A172 (cell line): ENCODE data around the gene GATA2. TPM values are rescaled to one million over a fixed set of nuclear protein-coding genes. Genes with fewer than 3 reads are reported as not detected.

Experiments used
- DNase-seq: peaks from one replicate; pipeline ENCODE4 v3.0.0-alpha.2; 2015; ENCODE audit warnings: low spot score
- total RNA-seq: library from RNA; depleted of rRNA; stranded (reverse); fragments of >200 nt; shearing (Covaris generic); gene quantifications from 2 replicates; pipeline ENCODE4 v1.2.3, GENCODE V29; 2014

Gene GATA2
- total RNA-seq, 1 experiment from 2014 or later: 8.4 TPM

DNA sequence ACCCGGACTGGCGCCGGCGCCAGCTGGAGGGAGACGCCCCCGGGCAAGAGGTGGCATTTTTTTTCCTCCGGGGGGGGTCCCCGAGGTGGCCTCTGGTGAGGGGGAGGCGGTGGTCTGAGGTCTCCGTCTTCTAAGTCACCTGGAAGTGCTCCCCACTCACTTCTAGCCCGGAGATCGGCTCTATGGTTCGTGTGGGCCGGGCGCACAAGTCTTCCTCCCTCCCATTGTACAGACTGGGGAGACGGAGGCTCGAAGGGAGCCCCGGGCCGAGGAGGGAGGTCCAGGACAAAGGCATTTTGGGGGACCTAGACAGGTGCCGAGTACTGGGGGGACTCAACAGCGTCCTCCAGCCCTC is 4.4 kb downstream of the GATA2 start:
- no peak for DNase-seq

DNA sequence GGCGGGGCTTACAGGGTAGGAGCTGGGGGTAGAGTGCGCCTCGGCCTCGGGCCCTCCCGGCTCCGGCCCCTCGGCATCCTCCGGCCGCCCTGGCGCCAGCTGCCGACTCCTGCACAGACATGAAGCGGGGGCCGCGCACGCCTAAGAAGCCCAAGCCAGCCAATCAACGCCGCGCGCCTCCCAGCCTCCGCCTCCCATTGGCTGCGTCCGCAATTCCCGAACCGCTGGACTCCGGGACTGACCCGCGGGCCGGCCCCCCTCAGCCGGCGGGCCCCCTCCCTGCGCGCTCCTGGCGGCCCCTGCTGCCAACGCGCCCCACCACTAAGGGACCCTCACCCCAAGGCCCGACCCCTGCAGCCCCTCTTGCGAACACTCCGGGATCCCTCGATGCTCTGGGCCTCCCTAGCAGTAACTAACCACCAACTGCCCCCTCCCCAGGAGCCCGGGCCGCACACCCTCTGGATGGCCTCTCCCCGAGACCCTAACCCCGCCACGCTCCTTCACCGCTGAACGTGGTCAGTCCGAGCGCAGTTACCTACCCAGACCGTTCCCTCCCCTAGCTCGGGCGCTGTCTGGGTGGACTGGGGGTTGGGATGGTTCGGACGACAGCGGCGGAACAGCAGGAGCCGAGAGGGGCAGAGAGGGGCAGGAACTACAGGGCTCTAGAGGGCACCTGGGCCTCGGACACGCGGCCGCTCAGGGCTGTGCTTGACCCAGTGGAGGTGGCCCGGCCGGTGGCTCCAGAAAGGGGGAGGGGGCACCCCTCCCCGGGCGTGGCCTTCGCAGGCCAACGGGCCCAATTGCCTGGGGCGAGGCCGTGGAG is 5.0 kb downstream of the GATA2 start:
- peak; percentile 75 for DNase-seq

DNA sequence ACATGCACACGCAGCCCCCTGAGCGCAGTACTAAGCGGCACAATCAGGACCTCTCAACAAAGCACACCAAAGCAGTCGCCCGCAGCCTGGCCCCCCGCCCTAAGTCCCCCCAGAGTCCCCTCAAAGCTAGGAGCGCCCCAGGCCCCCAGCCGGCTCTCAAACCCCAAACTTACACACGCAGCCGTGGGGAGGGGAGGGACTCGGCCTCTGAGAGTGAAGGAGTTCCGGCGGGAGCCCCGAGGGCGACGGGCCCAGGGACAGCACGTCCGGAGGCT is 5.5 kb downstream of the GATA2 start:
- DNase-seq: no peak

DNA sequence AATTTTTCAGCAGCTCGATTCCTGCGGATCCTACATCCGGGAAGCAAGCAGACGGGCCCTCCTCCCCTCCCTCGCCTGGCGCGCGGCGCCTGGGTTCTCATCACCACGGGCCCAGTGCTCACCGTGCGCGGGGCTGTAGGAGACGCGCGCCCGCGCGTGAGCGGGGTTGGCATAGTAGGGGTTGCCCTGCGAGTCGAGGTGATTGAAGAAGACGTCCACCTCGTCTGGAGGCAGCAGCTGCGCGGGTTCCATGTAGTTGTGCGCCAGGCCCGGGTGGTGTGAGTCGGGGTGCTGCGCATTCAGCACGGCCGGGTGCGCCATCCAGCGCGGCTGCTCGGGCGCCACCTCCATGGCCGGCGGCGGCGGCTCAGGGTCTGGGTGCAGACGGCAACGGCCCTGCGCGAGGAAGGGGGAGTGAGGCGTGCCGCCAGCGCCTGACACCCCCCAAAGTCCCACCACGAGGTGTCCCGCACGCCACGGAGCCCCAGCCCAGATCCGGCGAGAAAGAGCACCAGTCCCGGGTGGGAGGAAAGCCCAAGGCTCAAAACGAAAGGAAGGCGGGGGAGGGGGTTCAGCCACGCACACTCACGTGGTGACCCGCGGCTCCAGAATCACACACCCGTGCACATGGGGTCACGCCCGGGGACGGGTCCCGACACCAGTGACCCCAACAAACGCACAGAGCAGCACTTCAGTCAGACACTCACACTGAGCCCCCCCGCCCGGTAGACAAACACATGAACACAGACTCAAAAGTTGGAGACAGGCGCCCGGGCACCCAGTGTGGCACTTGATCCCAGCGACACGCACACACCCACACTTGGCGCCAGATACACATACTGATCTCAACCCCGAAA is 6.1 kb downstream of the GATA2 start:
- DNase-seq: no peak

DNA sequence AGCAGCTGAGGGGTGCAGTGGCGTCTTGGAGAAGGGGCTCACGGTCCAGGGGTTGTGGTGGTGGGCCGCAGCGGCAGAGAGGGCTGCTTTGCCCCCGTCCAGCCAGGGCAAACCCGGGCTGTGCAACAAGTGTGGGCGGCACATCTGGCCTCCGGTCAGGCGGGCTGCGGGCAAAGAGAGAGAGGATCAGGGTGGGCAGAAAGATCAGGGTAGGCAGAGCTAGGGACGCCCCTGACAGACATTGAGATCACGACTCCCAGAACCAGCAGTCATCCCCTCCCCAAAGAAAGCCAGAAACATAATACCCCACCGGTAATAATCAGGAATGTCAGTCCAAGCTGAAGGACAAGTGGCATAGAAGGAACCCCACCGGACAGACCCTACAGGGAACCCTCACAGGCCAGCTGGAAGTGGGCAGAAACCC is 6.8 kb downstream of the GATA2 start:
- no peak for DNase-seq

DNA sequence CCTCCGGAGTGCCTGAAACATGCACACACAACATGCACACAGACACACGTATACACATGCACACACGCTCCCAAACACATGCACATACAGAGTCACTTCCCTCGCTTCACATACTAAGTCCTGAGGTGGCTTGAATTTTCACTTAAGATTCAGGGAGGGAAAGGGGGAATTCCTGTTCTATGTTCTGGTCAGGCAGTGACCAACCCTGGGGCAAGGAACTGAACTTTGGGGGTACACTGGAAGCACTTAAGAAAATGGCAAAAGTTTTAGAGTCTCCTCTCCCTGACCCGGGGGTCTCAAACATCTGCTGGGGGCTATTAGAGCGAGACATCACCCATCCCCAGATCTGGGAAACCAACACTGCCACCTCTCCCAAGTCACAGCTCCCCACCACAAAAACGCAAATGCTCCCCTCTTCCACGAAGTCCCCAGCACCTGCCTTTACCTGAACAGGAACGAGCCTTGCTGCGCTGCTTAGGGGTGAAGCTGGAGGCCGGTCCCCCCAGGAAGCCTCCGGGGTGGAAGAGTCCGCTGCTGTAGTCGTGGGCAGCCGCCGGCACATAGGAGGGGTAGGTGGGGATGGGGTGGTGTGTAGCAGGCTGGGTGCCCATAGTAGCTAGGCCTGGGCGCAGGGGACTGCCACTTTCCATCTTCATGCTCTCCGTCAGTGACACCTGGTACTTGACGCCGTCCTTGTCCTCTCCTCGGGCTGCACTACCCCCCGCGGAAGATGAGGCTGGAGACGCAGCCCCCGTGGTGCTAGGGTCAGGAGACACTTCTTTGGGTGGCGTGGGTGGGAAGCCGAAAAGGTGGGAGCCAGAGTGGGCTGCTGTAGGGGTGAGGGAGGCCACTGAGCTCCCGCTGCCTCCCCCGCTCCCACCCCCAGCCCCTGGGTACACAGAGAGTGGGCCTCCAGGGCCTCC is 7.5 kb downstream of the GATA2 start:
- DNase-seq: no peak

DNA sequence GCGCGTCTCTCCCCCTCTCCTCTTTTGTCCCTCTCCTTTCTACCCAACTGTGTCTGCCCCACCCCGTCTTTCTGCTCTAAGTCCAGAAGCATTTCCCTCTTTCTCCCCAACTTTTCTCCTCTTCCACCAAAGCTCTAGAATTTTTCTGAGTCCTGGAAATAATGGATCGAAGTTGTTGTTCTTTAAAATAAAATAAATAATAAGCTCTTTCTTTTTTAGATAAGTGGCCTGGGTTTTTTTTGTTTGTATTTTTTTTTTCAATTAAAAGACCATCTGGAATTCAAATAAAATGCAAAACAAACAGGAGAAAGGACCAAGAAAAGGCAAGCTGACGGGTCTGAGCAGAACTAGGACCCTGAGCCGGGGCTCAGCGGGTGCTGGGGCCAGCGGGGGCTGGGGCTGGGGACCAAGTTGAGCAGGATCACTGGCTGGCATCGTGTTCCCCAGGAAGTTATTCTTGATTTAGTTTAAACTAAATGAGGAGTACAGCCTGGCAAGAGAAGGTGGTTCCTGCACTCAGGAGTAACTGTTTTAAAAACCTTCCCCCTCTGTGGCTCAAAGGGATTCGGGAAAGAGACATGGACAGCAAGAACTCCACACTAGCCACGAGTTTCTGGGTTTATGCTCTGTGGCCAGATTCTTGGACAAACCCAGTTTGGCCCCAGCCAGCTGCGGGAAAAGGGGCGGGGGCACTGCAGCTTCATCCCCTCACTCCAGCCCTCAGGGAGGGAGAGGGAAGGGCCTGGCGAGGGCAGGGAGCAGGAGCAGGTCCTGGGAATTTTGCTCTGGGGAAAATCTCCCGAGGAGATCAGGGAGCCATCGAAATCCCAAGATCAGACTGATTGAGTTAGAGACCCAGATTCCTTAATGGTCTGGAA is 8.4 kb downstream of the GATA2 start:
- DNase-seq: no peak

DNA sequence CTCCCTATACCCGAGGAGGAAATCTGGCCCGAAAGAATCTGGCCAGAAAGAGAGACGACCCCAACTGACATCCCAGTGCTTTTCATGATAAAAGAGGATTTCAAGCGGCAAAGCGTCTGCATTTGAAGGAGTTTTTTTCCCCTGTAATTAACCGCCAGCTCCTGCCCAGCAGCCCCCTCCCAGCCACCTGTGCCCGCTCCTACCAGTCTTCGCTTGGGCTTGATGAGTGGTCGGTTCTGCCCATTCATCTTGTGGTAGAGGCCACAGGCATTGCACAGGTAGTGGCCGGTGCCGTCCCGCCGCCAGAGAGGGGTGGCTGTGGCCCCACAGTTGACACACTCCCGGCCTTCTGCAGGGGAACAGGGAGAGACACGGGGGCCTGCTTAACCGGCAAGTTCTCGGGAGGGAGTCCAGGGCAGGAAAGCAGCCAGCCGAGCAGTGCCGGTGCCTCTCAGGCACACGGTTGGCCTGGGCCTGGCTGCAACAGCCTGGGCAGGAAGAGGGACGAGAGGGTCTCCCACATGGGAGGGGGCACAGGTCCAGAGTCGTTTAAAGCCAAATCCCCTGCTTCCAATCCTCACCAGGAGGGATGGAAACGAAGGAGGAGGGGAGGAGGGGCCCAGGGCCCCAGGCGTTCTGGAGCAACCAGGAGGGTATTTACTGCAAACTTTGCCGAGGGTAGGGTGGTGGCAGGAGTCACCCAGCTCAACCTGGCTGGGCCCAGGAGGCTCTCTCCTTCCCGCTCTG is 9.2 kb downstream of the GATA2 start:
- DNase-seq: no peak

DNA sequence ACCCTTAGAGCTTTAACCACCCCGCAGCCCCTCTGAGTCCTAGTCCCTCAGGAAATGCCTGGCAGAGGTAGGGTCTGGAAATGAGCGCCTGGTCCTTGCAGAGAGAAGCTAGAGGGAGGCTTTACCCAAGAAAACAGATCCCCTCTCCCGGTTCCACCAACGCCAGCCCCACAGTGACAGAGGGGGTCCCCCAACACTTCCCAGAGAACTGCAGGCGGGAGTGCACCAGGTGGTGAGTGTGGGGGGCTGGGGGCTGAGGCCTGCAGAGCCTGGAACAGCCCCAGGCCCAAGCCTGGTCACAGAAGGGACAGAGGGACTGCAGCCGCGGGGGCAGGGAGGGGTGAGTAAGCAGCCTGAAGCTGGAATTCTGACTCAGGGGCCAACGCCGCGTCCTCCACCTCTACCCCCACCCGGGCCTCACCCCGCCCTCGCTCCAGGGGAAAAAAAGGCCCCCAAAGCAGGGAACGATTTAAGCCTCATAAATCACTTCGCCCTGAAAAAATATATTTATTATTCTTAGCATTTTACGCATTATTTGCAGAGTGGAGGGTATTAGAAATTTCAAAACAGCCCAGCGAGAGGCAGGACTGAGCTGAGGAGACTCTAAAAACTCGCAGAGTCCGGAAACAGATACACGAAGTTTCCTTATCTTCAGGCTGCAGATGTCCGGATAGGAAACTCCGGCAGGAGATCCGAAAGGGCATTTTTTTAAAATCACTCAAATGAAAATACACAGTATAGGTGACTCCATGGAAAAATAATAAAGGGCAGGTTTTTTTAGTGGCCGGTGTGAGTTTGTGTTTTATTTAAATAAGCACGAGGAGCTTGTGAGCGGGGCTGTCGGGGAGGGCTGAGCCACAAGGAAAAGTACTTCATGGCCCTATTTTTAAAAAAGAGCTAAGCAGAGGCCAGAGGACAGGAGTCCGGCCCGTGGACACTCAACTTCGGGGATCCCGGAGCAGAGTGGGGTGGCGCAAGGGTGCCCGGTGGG is 10.0 kb downstream of the GATA2 start:
- peak; percentile 73 for DNase-seq

DNA sequence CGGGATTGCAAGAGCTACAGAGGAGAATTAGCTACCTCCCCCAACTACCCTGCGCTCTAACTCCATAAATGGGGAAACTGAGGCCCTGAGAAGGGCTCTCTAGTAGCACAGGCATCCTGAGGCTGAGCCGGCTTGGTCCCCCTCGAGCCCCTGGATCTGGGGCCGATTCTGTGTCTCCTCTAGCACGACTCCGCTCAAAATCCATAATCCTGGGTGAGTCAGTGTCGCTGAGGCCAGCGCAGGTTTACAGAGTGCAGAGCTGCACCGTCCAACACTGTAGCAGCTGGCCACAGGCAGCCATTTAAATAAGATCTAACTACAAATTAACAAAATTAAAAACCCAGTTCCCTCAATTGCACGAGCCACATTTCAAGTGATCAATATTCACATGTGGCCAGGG is 10.8 kb downstream of the GATA2 start:
- DNase-seq: no peak

DNA sequence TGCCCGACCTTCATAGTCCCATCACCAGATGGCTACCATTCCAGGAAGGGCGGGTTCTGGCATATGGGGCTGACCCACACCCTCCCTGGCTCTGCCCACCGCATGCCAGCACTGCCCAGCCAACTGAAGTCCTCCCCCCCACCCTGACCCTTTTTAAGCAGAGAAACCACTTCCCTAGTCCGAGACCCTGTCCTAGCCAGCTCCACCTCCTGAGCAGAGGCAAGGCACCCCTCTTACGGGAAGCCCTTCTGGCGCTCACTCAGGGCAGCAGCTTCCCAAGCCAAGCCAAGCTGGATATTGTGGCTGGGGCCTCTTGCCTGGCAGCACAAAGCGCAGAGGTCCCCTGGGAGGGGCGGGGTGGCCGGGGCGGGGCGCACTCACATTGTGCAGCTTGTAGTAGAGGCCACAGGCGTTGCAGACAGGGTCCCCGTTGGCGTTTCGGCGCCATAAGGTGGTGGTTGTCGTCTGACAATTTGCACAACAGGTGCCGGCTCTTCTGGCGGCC is 11.5 kb downstream of the GATA2 start:
- DNase-seq: no peak

DNA sequence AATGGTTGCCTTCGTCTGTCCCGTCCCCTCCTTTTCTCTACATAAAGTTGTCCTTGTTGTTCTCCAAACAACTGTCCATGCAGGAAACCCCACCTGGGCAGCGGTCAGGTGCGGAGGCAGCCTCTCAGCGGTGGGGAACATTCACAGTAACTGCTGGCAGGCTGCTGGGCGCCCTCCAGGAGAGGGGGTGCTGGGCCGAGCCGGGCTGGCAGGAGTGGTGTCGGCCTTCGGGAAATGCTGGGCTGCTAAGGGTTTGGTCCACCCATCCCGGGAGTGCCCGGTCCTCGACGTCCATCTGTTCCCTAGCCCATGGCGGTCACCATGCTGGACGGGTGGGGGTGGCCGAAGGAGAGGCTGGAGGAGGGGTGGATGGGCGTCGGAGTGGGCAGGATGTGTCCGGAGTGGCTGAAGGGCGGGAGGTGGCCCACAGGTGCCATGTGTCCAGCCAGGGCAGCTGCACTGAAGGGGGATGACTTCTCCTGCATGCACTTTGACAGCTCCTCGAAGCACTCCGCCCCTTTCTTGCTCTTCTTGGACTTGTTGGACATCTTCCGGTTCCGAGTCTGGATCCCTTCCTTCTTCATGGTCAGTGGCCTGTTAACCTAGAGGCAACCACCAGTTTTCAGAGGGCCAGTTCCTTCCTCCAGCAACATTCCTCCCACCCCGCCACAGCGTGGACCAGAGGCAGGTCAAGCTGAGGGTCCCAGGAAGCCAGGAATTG is 12.1 kb downstream of the GATA2 start:
- DNase-seq: no peak

DNA sequence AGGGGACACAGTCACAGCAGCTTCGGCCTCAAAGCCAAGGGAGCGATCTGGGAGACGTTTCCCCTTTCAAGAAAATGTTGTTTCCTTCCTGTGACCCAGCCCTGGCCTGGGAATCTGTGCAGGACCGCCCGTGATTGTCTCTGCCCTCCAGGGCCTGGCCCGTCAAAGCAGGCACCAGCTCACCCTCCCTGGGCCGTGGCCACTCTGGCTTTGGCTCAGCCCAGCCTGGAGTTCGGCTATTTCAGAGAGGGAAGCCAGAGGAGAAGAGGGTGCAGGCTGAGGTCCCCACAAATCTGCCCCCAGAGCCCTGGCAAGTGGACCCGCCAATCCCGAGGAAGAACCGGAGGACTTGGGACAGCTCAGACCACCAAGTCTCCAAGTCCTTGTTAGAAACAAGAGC is 12.7 kb downstream of the GATA2 start:
- DNase-seq: no peak

DNA sequence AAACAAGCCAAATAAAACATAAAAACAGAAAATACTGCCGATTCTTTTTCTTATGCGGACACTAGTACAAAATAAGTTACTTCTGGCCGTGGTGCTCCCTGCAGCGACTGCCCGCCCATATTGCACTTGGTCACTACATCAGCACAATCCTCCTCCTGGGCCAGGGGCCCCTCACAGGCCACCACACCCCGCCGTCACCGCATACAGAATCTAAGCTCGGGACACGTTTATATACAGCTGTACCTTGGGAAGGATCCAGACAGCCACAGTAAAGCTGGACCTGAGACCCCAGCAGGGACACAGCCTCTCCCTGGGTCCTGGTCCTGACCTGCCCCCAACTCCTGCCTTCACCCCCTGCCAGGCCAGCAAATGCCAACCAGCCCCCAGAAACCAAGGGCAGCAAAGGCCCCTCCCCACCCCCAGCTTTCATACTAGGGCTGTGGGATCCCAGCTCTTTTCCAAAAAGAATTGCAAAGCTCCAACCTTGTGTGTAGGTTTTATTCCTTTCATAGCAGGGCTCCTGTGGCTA is 13.4 kb downstream of the GATA2 start:
- no peak for DNase-seq

DNA sequence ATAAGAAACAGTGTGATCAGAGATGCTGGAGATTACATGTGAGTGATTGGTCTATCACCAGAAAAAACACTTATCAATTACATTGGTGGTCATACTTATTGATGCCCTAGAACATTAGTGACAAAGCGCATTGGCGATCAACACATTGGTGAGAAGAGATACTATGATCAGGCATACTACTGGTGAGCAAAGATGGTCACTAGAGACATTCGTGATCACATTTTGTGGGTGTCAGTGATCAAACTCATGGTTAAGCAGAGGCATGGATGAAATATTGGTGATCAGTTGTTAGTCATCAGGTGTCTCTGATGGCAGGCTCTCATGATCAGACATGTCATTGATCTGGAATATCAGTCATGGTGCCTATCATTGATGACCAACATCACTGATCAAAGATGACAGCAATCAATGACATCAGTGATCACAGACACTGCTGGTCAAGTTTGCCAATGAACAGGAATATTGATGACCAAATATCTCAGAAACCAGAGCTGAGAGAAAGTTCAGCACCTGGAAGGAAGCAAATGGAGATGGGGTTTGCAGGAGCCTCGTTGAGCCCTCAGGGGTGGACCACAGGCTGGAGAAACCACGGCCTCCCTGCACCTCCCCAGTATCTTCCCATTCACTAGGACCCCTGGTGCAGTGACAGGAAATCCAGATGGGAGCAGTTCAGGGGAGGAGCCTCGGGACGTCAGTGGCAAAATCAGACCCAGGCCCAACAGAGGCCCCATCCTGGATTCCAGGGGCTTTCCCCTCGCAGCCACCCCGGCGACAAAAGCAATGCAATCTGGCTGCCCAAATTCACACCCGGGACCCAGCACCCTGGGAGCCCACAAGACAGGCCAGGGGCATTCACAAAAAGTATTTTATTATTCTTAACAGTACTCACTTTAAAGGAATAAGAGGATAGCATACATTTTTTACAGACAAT is 14.2 kb downstream of the GATA2 start:
- no peak for DNase-seq

DNA sequence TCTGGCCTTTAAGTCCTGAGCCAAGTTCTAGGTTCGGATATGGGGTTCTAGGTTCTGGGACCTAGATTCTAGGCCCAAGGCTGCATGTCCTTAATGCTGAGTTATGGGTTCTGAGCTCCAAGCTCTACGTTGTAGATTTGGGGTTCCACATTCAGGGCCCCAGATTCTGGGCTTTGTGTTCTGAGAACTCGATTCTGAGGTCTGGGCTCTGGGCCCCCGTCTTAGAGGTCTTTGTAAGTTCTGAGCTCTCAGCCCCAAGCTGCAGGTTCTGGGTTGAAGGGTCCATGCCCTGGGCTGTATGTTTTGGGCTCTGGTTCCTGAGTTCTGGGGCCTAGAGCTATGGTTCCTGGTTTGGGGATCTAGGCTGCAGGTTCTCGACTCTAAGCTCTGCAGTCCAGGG is 16.3 kb downstream of the GATA2 start:
- DNase-seq: no peak

DNA sequence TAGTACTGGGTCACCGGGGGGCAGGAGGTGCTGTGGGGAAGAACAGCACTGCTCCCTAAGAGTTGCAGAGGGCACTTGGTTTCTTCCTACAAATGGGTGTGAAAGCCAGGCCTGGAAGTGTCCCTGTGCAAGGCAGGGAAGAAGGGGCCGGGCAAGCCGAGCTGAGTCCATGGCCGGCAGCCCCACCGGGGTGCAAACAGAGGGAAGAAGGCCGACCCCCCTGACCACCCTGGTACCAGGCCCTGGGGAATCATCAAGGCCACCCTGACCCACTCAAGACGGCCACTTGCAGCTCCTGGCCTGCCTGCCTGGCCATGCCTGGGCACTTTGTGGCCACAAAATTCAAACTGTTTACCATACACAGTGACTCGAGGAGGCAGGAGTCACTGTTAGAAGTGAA is 17.6 kb downstream of the GATA2 start:
- no peak for DNase-seq
